Thymus (tissue), 14 donors: ENCODE measurements around the gene SDC3. TPM values are rescaled to one million over a fixed set of nuclear protein-coding genes. Genes with fewer than 3 reads are reported as not detected.

Experiments used
- DNase-seq, 9 donors: peaks; one replicate each; pipeline ENCODE4 v3.0.0-alpha.2; 2013; ENCODE audit warnings: low spot score in 9 of 9, low read depth in 6 of 9, missing footprints in 1 of 9
- H3K27ac ChIP-seq, 2 donors: one replicate each; pipeline ENCODE4 v1.5.1; 2013; ENCODE audit warnings: control low read depth in 1 of 2, low read depth in 1 of 2, low read length in 1 of 2, mild to moderate bottlenecking in 1 of 2, moderate library complexity in 1 of 2
- H3K27me3 ChIP-seq, 2 donors: one replicate each; pipeline ENCODE4 v1.5.1; 2013; ENCODE audit warnings: low read length in 1 of 2; ENCODE audit not compliant: control insufficient read depth in 2 of 2, insufficient read depth in 1 of 2
- H3K36me3 ChIP-seq, 2 donors: one replicate each; pipeline ENCODE4 v1.5.1; 2013; ENCODE audit warnings: low read length in 1 of 2, mild to moderate bottlenecking in 1 of 2, moderate library complexity in 1 of 2; ENCODE audit not compliant: control insufficient read depth in 2 of 2, insufficient read depth in 2 of 2
- H3K4me1 ChIP-seq, 2 donors: one replicate each; pipeline ENCODE4 v1.5.1; 2013; ENCODE audit warnings: low read length in 2 of 2; ENCODE audit not compliant: control insufficient read depth in 2 of 2, insufficient read depth in 2 of 2
- H3K4me3 ChIP-seq, 2 donors: one replicate each; pipeline ENCODE4 v1.5.1; 2013; ENCODE audit warnings: low read length in 2 of 2, control low read depth in 1 of 2, mild to moderate bottlenecking in 1 of 2
- H3K9me3 ChIP-seq, 2 donors: one replicate each; pipeline ENCODE4 v1.5.1; 2013; ENCODE audit warnings: low read length in 1 of 2, mild to moderate bottlenecking in 1 of 2; ENCODE audit not compliant: control insufficient read depth in 2 of 2, insufficient read depth in 1 of 2
- WGBS: extraction: QIAGEN DNeasy Blood & Tissue Kit; methylation state at CpG from one replicate; pipeline ENCODE4 v1.1.7; 2013; 5-methylcytosine and 5-hydroxymethylcytosine counted together
- long read RNA-seq, 10 donors: transcript quantifications; one replicate each; lab custom pipeline, GENCODE V29; 2026
- polyA plus RNA-seq: library from polyadenylated mRNA; stranded (reverse); fragments of 200-250 nt; gene quantifications from one replicate; pipeline ENCODE4 v1.2.3, GENCODE V29; 2013
- total RNA-seq: library from RNA; stranded (reverse); fragments of 120-200 nt; gene quantifications from one replicate; pipeline ENCODE4 v1.2.4, GENCODE V29; 2013
- donor health status: healthy.

Gene SDC3, protein sequence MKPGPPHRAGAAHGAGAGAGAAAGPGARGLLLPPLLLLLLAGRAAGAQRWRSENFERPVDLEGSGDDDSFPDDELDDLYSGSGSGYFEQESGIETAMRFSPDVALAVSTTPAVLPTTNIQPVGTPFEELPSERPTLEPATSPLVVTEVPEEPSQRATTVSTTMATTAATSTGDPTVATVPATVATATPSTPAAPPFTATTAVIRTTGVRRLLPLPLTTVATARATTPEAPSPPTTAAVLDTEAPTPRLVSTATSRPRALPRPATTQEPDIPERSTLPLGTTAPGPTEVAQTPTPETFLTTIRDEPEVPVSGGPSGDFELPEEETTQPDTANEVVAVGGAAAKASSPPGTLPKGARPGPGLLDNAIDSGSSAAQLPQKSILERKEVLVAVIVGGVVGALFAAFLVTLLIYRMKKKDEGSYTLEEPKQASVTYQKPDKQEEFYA
- total RNA-seq (3.8 TPM), polyA plus RNA-seq (15.3 TPM)
- long read RNA-seq, donor 1, full-length matches to known transcripts = 1 of 1 reads
- long read RNA-seq, donor 1, partial matches to known transcripts = 0 of 1 reads
- long read RNA-seq, donor 1, other reads (novel, unspliced or antisense) = 0 of 1 reads
- long read RNA-seq, donor 2, transcript SDC3-202 (5 exons, 1,580 nt) = major isoform, 7 of 7 reads
- long read RNA-seq, donor 2, partial matches to known transcripts = 0 of 7 reads
- long read RNA-seq, donor 2, other reads (novel, unspliced or antisense) = 0 of 7 reads
- long read RNA-seq, donor 3, partial matches to known transcripts = 0 of 1 reads
- long read RNA-seq, donor 3, other reads (novel, unspliced or antisense) = 0 of 1 reads
- long read RNA-seq, donor 4, partial matches to known transcripts = 0 of 1 reads
- long read RNA-seq, donor 4, other reads (novel, unspliced or antisense) = 0 of 1 reads
- long read RNA-seq, donor 5, full-length matches to known transcripts = 8 of 8 reads
- long read RNA-seq, donor 5, partial matches to known transcripts = 0 of 8 reads
- long read RNA-seq, donor 5, other reads (novel, unspliced or antisense) = 0 of 8 reads
- long read RNA-seq, donor 6, partial matches to known transcripts = 0 of 2 reads
- long read RNA-seq, donor 6, other reads (novel, unspliced or antisense) = 0 of 2 reads
- long read RNA-seq, donor 7 = 0 reads
- long read RNA-seq, donor 8, full-length matches to known transcripts = 1 of 1 reads
- long read RNA-seq, donor 8, partial matches to known transcripts = 0 of 1 reads
- long read RNA-seq, donor 8, other reads (novel, unspliced or antisense) = 0 of 1 reads
- long read RNA-seq, donor 9, full-length matches to known transcripts = 2 of 2 reads
- long read RNA-seq, donor 9, partial matches to known transcripts = 0 of 2 reads
- long read RNA-seq, donor 9, other reads (novel, unspliced or antisense) = 0 of 2 reads
- long read RNA-seq, donor 10, full-length matches to known transcripts = 1 of 1 reads
- long read RNA-seq, donor 10, partial matches to known transcripts = 0 of 1 reads
- long read RNA-seq, donor 10, other reads (novel, unspliced or antisense) = 0 of 1 reads

DNA sequence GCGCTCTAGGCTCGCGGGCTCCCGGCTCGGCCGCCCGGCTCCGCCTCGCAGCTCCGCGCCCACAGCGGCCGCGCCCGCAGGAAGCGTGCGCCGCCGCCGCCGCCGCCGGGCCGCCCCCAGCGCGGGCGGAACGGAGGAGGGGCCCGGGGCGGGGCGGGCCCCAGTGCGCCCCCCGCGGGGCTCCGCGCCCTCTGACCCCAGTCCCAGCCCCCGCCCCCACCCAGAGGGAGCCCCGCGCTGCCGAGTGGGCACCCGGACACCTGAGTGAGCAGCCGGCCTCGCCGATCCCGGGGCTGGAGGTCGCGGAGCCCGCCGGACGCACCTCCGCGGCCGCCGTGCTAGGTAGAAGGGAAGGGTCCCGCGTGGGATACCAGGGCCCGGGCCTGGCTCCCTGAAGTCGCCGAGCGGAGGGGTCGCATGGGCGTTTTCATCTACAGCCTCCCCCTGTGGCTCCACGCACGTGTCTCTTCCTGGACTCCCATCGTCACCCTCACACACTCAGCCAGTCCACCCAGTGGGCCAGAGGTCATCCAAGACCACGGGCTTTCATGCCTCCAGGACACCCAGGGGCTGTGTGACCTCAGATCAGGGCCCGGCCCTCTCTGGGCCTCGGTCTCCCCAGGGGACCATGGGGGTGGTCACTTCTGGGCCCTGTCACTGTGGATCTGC lies at the start of gene SDC3:
SDC3 (minus strand) TSS at position 63 of the 669 bp plus-strand sequence. CDS start 172 bp downstream, outside the sequence.
- Histone ChIP-seq H3K9me3 (no peaks in the 10 kb centered on the region), H3K4me3 (peak within 1 kb of the TSS in 1 of 2 donors; percentile 52), H3K27ac (peak within 1 kb of the TSS in 1 of 2 donors; percentile 11), H3K27me3 (peaks cover 42 to 73% of the 10 kb centered on the region in 2 donors), H3K36me3 (no peaks in the 10 kb centered on the region), H3K4me1 (peaks cover 0 to 11% of the 10 kb centered on the region in 2 donors)
- WGBS = 3% methylated on average over 68 of the region's 68 CpGs
- DNase-seq = no peak

DNA sequence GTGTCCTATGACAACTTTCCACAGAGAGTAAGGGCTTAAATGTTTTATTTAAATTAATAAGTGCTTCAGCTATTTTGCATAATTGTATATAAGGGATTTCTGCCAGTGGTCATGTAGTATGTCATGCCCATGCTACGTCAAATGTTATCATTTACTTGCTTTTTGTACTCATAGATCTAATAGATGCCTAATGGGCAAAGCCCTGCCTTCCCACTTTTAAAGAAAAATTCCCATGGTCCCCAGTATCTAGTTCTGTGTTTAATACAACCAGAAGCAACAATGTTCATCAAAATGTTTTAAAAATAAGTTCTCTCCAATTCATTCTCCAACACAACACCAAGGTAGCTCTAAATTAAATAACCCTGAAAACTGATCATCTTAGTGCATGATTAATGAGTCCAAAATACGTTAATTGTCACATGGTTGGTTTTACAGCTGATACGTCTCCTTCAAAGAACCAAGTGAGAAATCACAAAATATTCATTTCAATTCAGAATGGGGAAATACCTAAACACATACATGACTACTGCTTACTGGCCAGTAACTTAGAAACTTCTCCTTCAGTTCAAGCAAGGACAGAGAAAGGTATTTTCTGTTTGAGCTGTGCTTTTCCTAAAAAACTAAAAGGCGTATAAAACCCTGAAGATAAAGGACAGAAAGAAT lies 49.1 kb upstream of the SDC3 start:
- no peak overlapping the region for H3K27ac ChIP-seq
- H3K36me3 ChIP-seq = peaks cover 41 to 82% of the 10 kb centered on the region in 2 donors
- H3K4me3 ChIP-seq = no peak overlapping the region
- H3K27me3 ChIP-seq = no peaks in the 10 kb centered on the region
- DNase-seq = no peak
- no peaks in the 10 kb centered on the region for H3K9me3 ChIP-seq
- no peaks in the 10 kb centered on the region for H3K4me1 ChIP-seq
- 96% methylated on average over 4 of the region's 4 CpGs for WGBS

- Histone ChIP-seq H3K4me3 (no peak overlapping the region), H3K27ac (no peak overlapping the region), H3K27me3 (no peaks in the 10 kb centered on the region), H3K9me3 (no peaks in the 10 kb centered on the region), H3K4me1 (no peaks in the 10 kb centered on the region), H3K36me3 (peaks cover 44 to 87% of the 10 kb centered on the region in 2 donors)
- 88% methylated on average over 1 of the region's 1 CpG for WGBS
- DNase-seq = no peak
These were observed 47.0 kb upstream of the SDC3 start for GRCh38 chr1:30955448-30956015.

GRCh38 chr1:30953685-30954084 lies 45.1 kb upstream of the SDC3 start:
- no peak for DNase-seq
- Histone ChIP-seq H3K4me3 (no peak overlapping the region), H3K27me3 (no peaks in the 10 kb centered on the region), H3K36me3 (peaks cover 52 to 86% of the 10 kb centered on the region in 2 donors), H3K9me3 (no peaks in the 10 kb centered on the region), H3K4me1 (no peaks in the 10 kb centered on the region), H3K27ac (no peak overlapping the region)
- WGBS = 97% methylated on average over 11 of the region's 11 CpGs

- Histone ChIP-seq H3K27ac (no peak overlapping the region), H3K4me3 (no peak overlapping the region), H3K27me3 (no peaks in the 10 kb centered on the region), H3K9me3 (no peaks in the 10 kb centered on the region), H3K4me1 (no peaks in the 10 kb centered on the region), H3K36me3 (peaks cover 61 to 91% of the 10 kb centered on the region in 2 donors)
- peak in 5 of 9 donors; percentile 8 to 42 (median 16) for DNase-seq
- 77% methylated on average over 5 of the region's 5 CpGs for WGBS
These were observed 43.5 kb upstream of the SDC3 start for GRCh38 chr1:30952098-30952497.

DNA sequence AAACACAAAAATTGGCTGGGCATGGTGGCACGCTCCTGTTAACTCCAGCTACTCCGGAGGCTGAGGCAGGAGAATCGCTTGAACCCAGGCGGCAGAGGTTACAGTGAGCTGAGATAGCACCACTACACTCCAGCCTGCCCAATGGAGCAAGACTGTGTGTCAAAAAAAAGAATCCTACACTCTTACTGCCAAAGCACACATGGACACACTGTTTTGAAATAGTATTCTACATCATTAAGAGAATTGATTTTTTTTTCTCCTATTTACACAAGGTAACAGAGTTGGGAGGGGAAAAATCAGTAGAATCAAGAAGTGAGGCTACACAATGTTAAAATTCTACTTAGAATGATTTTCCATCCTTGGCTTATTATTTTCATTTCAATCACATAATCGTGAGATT lies 42.1 kb upstream of the SDC3 start:
- DNase-seq = no peak
- H3K36me3 ChIP-seq = peaks cover 57 to 86% of the 10 kb centered on the region in 2 donors
- WGBS = 97% methylated on average over 5 of the region's 5 CpGs

DNA sequence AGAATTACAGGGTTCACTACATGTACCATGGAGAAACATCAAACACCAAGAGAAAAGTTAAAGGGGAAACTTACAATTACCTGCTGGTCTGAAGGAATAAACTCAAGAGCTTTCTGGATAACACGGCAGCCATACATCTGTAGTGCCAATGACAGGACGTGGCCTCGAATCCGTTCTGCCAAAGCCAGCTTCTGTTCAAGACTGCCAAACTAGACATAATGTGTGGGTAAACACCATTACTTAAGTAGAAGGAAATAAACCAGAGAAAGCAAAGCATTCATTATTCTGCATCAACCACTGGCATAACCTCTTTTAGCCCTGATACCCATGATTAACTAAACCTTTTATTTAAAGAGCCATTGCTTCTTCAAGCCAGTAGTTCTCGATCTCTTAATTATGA lies 41.5 kb upstream of the SDC3 start:
- Histone ChIP-seq H3K9me3 (no peaks in the 10 kb centered on the region), H3K27ac (no peak overlapping the region), H3K4me1 (no peaks in the 10 kb centered on the region), H3K4me3 (no peak overlapping the region), H3K36me3 (peaks cover 57 to 88% of the 10 kb centered on the region in 2 donors), H3K27me3 (no peaks in the 10 kb centered on the region)
- no peak for DNase-seq
- WGBS = 97% methylated on average over 5 of the region's 5 CpGs

More for the DNA sequence above, 42.1 kb upstream of the SDC3 start:
- no peaks in the 10 kb centered on the region for H3K4me1 ChIP-seq
- no peak overlapping the region for H3K27ac ChIP-seq
- no peaks in the 10 kb centered on the region for H3K27me3 ChIP-seq
- H3K4me3 ChIP-seq = no peak overlapping the region
- H3K9me3 ChIP-seq = no peaks in the 10 kb centered on the region
